ENCODE data around the gene KCNH4. TPM values are rescaled to one million over a fixed set of nuclear protein-coding genes. Genes with fewer than 3 reads are reported as not detected.
A peak's percentile ranks its signal among the peaks of the same experiment; 100 is the strongest.

KCNH4 gene
- total RNA-seq, 2 donors from 2014 or later: 0.23 to 0.33 TPM

- DNase-seq (ENCODE audit: low spot score): no peak
- intact Hi-C loops (cut with DNase I): loop anchor here (2.0 to 10.0 kb wide), 3 partner anchors 32 to 146 kb away; partner anchors contain the start of genes CNP (in 1 of the 2) and NKIRAS2 (in 1 of the 2)
Observed at GRCh38 chr17:42110301-42111264, 70.4 kb downstream of the KCNH4 start.

- DNase-seq (ENCODE audit: low spot score): no peak
- intact Hi-C loops (cut with DNase I): no loop called here
Observed at GRCh38 chr17:42109086-42109485, 71.9 kb downstream of the KCNH4 start.

GRCh38 chr17:42107597-42108576, 73.1 kb downstream of the KCNH4 start:
- DNase-seq (ENCODE audit: low spot score): peak; percentile 93
- intact Hi-C loops (cut with DNase I): no loop called here

- intact Hi-C loops (cut with DNase I): no loop called here
Observed at GRCh38 chr17:42107124-42107523, 73.8 kb downstream of the KCNH4 start.

More at GRCh38 chr17:42107124-42107523, 73.8 kb downstream of the KCNH4 start:
- DNase-seq (ENCODE audit: low spot score): no peak

Other genes with a start within 250 kb of the KCNH4 start
- 10 to 100 TPM; 53.6 to 53.9 TPM for gene CNP, start 214.3 kb downstream of the KCNH4 start, total RNA-seq
- 10 to 100 TPM; 57.0 TPM for gene DNAJC7, start 163.7 kb downstream of the KCNH4 start, total RNA-seq
- 10 to 100 TPM; 28.3 TPM for gene NKIRAS2, start 161.1 kb downstream of the KCNH4 start, total RNA-seq
- under 1 TPM; 0.33 to 0.93 TPM for gene C17orf113, start 130.5 kb downstream of the KCNH4 start, total RNA-seq
- gene ZNF385C, start 82.7 kb downstream of the KCNH4 start, total RNA-seq: under 1 TPM; 0.19 to 0.23 TPM
- 10 to 100 TPM in 1 of 2 donors, 1 to 10 TPM in 1; 9.9 to 13.0 TPM for gene DHX58, start 68.4 kb downstream of the KCNH4 start, total RNA-seq
- gene KAT2A, start 59.8 kb downstream of the KCNH4 start, total RNA-seq: 10 to 100 TPM; 19.1 to 25.1 TPM
- gene HSPB9, start 58.3 kb downstream of the KCNH4 start, total RNA-seq: not detected
- 100 to 1,000 TPM; 116 to 122 TPM for gene RAB5C, start 26.2 kb downstream of the KCNH4 start, total RNA-seq
- gene HCRT, start 4.3 kb upstream of the KCNH4 start, total RNA-seq: not detected
- 10 to 100 TPM; 14.5 to 16.6 TPM for gene GHDC, start 13.4 kb upstream of the KCNH4 start, total RNA-seq
- gene STAT5B, start 95.2 kb upstream of the KCNH4 start, total RNA-seq: 10 to 100 TPM; 88.6 to 96.3 TPM
- gene STAT5A, start 107.4 kb upstream of the KCNH4 start, total RNA-seq: 10 to 100 TPM; 30.7 to 37.6 TPM
- gene STAT3, start 207.3 kb upstream of the KCNH4 start, total RNA-seq: 100 to 1,000 TPM; 230 to 241 TPM
- gene CAVIN1, start 242.1 kb upstream of the KCNH4 start, total RNA-seq: 100 to 1,000 TPM; 733 to 737 TPM

Measured in posterior vena cava (tissue), 2 donors.